ENCODE data around the gene SPOP.

The SPOP gene

DNA sequence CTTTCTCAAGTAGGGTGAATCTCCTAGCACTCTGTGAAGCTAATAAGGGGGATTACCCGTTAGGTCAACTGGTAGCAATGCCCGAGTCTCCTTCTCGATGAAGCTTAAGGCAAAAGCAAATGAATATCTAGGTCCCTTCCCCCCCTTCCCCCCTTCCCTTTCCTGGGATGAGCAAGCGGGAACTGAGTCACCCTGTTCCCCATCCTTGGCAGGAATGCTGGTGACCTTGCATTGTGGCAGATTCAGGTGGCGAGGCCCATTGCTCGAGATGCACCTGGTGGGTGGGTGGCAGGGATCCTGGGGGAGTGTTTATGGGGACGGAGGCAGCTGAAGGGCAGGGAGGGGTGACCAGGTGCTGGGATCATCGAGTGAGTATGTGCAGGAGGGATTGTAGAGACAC lies 95.1 kb downstream of the SPOP start:
- no peak for DNase-seq

DNA sequence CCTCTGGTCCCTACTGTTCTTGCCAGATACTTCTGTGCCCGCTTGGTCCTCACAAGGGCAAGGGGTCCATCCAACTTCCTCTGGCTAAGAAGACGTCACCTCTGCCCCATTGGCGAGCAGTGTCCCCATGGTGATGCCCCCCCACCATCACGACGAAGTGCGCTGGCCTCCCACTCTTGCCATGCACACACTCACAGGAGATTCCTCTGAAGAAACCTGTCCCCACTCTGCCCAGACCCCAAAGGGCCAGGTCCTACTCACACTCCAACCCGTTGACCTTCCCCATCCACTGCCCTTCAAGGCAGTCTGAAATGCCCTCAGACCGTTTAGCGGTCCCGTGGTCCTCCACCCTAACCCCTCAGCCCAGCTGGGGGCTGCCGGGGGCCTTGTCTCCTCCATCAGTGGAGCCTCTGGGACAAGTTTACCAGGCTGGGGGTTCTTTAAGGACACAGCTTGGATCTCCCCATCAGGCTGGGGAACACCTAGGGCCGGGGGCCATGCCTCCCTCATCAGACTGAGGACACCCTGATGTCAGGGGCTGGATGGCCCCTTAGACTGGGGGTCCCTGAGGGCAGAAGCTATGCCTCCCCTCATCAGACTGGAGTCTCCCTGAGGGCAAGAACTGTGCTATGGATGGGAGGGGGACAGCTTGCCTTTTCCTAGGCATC lies 95.7 kb downstream of the SPOP start:
- DNase-seq = no peak

DNA sequence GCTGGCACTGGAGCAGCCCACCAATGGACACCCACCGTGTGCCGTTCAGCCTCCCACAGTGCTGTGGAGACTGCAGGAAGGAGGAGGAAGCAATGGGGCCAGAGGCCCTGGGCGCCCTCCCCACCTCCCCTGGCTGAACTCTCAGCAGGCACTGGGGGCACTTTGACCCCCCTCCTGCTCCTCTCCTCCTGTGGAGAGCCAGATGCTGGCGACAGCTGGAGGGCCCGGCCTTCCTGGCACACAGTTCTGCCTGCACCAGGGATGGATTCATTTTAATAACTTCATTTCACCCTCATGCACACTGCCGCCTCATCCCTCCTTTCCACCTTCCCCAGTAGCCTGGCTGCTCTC lies 96.3 kb downstream of the SPOP start:
- DNase-seq = no peak

DNA sequence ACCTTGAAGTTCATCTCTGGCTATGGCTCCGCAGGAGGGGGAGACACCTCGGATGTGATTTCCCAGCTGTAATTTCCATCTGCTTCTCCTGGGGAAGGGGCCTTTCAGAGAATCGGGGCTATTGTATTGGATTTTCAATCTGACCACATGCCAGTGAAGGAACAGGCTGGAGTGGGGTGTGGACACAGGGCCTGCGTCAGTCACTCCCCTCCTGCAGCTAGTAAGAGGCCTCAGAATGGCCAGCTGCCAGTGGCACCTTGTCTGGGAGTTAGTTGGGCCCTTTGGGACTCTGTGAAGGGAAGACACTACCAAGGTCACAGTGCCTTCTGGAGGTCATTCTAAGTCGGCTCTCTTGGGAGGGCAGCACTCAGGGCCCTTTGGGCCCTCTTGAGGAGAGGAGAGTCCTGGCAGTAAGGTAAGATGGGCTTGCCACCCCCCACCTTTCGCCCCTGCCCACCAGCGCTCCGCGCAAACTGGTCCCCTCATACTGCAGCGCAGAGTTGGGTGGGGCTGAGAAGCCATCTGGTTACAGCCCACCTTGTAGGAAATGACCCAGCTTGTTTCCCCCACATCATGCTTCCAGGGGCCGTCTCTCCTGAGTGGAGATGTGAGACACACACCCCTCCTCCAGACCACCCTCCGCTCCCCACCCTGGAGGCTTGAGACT lies 96.8 kb downstream of the SPOP start:
- no peak for DNase-seq

DNA sequence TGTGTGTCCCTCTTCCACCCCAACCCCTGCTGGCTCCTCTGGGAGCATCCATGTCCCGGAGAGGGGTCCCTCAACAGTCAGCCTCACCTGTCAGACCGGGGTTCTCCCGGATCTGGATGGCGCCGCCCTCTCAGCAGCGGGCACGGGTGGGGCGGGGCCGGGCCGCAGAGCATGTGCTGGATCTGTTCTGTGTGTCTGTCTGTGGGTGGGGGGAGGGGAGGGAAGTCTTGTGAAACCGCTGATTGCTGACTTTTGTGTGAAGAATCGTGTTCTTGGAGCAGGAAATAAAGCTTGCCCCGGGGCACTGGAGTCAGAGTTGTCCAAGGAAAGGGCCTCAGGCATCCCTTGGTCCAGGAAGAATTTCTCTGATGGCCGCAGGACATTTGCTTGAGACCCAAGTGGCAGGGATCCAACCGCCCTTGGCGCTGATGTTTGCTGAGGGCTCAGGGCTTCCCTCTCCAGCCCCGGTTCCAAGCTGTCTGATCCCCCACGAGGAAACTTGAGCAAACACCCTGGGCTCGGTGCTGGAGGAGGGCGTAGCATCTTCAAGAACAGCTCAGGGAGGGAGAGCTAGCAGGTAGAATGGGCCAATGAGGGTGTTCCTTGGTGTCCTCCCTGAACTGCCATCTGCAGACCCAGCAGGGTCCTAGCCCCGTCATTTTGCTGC lies 97.7 kb downstream of the SPOP start:
- no peak for DNase-seq

DNA sequence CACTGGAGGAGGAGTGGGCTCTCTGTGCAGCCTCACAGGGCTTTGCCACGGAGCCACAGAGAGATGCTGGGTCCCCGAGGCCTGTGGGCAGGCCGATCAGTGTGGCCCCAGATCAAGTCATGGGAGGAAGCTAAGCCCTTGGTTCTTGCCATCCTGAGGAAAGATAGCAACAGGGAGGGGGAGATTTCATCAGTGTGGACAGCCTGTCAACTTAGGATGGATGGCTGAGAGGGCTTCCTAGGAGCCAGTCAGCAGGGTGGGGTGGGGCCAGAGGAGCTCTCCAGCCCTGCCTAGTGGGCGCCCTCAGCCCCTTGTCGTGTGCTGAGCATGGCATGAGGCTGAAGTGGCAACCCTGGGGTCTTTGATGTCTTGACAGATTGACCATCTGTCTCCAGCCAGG lies 98.4 kb downstream of the SPOP start:
- no peak for DNase-seq

DNA sequence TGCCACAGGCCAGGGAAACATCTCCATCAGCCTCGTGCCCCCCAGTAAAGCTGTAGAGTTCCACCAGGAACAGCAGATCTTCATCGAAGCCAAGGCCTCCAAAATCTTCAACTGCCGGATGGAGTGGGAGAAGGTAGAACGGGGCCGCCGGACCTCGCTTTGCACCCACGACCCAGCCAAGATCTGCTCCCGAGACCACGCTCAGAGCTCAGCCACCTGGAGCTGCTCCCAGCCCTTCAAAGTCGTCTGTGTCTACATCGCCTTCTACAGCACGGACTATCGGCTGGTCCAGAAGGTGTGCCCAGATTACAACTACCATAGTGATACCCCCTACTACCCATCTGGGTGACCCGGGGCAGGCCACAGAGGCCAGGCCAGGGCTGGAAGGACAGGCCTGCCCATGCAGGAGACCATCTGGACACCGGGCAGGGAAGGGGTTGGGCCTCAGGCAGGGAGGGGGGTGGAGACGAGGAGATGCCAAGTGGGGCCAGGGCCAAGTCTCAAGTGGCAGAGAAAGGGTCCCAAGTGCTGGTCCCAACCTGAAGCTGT lies 98.9 kb downstream of the SPOP start:
- DNase-seq = no peak

DNA sequence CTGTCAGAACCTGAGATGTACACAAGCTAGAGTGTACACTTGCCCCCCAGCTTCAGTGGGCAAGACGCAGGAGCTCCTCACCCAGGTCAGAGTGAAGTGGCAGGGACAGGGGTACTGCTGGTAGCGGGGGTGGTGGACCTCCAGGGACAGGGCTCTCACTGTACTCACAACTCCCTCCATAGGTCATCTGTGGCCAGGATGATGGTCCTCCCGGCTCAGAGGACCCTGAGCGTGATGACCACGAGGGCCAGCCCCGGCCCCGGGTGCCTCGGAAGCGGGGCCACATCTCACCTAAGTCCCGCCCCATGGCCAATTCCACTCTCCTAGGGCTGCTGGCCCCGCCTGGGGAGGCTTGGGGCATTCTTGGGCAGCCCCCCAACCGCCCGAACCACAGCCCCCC lies 99.5 kb downstream of the SPOP start:
- DNase-seq = no peak

DNA sequence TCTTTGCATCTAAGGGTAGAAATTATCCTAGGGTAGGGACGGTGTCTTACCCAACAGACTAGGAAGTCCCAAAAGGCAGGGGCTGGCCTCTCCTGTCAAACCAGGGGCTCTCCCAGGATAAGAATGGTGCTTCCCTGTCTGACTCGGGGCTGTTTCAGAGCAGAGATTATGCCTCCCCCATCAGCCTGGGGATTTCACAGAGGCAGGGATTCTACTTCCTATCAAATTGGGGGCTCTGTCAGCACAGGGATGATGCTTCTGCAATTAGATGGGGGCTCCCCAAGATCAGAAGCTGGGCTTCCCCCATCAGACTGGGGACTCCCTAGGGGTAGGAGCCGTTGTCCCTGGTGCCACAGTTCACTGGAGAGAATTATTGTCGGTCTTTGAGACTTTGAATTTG lies 99.9 kb downstream of the SPOP start:
- no peak for DNase-seq

DNA sequence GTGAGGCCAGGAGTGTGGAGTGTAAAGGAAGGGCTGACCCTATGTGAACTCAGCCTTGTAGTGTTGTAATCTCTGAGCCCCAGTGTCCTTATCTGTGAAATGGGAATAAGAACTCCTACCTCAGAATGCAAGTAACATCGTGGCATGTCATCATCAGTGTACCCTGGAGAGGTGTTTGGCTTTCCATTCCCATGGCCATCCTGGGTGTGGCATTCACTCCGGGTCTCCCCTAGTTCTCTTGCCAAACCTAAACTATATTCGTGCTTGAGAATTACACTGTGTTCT lies 100.3 kb downstream of the SPOP start:
- no peak for DNase-seq

DNA sequence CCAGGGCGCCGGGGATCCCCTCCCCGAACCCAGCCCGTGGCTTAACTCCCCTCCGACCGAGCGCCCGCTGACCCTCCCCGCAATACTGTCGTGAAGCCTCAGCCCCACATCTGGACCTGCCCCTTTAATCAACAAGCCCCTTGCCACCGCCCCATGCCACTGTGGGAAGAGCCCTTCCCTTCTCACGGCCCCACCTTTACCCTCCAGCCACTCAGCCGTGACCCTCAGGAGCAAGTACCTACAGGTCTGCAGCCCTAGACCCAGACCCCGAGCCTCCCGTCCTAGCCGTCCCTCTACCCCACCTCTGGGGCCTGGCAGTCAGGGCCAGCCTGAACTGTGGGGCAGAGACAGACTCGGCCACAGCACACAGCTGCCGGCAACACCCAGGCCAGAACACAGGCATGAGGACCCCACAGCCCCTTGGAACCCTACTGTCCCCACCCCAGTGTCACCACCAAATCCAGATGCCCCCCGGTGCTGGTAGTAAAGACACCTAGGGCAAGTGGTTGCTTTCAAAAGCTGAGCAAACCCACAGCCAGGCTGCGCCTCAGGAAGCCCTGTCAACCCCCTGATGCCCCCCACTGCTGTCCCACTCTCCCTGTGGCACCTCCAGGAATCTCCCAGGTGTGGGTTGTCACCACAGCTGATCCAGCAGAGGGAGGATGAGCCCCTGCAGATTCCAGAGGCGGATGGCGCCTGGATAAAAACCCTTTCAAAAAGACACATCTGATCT lies 100.8 kb downstream of the SPOP start:
- no peak for DNase-seq

DNA sequence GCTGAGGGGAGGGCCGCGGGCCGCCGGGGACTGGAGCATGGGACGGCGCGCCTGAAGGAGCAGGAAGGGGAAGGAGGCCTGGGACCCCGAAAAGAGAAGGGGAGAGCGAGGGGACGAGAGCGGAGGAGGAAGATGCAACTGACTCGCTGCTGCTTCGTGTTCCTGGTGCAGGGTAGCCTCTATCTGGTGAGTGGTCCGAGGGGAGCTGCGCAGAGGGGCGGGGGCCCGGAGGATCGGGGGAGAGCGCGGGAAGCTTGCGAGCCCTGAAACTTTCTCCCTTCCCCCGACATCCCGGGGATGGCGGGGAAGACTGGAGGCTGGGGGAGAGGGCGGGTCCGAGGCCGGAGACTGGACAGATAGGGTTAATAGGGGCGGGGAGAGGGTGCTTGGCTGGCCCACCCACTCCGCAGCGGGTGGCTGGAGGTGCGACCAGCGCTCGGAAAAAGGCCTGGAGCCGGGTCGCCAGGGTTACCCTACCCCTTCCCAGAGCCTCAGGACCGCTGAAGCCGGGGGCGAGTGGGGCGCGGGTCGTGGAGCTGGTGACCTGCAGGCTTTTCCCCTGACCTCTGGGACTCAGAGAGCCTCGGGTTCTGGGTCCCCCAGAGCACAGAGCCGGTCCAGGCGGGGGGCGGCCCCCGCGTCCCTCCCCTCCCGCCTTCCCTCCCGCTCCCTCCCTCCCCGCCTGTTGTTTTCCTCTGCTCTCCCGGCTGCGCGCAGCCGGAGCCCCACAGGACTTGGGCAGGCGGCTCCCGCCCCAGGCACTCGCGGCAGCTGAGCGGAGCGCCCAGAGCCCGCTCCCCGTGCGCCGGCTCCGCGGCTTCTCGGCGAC lies 101.6 kb downstream of the SPOP start:
- peak; percentile 53 to 57 for DNase-seq

DNA sequence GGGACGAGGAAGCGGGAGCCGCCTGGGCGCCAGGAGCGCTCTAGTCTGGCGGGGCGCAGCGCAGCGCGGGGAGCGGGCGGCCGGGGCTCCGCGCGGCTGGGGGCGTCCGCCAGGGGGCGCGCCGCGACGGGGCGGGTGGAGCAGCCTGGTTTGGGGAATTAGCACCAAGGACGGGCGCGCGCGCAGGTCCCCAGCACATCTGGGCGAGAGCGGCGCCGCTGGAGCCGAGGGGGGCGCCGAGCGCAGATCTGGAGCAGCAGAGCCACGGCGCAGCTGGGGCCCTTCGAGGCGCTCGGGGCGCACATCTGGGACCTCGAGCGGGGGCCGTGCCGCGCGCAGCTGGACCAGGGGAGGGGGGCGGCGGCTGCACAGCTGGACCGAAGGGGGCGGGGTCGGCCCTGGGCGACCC lies 102.2 kb downstream of the SPOP start, which contains the start of gene NXPH3:
Gene NXPH3 (plus strand): TSS at position 193 of the 409 bp plus-strand sequence. CDS start 349 bp downstream, outside the sequence.
- peak; percentile 49 to 58 for DNase-seq

DNA sequence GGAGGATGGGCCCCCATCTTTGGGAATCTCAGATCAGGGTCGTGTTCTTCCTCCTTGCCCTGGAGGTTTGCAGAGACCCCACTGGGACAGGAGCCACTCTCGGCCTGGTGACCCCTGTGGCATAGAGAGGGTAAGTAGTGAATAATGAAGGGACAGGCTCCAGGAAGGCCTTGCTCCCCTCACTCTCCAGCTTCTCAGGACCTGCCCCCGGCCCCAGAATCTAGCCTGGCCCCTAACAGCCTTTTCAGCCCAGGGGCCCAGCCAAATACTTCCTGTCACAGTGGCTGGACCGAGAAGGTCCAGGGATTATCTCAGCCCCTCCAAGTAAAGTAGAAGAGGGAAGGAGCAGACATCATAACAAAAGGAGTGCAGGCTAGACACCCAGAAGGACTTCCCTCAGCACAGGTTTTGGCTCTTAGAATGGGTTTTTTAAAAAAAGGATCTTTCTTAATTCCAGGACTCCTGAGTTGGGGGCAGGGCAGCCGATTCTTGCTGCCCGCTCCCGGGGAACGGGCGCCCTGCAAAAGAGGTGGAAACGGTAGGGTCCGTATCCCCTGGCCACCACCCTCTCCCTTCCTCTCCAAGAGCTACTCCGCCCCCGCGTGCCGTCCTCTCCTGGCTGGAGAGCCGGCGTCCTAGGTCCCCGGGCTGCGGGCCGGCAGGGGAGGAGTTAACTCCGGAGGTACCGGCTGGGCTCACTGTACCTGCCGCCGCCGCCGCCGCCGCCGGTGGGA lies 102.8 kb downstream of the SPOP start:
- no peak for DNase-seq

DNA sequence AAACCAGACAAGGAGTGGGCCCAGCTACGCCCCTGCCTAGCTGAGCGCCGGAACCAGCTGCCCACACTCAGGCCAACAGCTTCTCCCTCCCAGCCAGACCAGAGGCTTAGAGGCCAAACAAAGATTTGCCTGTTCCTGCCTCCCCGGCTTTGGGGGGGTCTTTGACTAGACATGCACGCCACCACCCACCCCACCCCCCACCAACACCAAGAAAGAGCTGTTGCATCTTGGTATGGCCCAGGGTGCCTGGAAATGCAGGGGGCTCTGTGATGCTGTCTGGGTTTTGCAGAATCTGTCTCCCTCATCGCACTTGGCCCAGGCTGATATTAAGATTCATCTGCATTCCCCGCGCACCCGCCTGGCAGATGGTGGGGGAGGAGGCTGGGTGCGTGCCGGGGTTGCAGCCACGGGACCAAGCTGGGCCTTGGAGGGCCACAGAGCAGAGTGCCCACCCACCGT lies 103.5 kb downstream of the SPOP start:
- no peak for DNase-seq

DNA sequence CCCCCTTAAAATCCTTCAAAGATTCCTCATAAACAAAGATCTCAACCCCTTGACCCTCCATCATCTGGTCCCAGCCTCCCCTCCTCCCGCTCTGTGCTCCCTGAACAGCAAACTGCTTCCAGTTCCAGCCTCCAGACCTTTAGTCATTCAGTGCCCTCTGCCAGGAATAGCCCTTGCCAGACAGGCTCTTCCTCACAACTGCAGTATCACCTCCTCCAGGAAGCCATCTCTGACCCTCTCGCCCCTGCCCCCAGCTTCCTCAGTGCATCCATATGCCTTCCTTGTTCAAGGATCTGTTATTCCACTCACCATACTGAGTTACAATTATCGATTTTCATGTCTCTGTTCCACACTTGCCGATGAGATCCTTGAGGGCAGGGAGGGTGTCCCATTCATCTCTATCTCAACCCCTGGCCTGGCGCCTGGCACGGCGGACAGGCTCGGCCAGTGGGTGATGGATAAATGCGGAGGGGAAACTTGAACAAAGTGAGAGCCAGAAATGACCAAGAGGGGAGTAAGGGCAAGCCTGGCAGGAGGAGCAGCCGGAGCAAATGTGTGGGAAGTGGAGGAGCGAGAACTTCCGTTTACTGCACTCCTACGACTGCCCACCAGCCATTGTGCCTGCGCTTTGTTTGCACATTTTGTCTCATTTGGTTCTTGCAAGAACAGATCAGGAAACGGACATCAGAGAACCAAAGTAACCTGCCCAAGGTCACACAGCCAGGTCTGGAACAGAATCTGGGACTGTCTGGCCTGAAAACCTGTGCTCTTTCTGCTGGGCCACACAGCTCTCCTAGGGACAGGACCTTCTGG lies 104.2 kb downstream of the SPOP start:
- DNase-seq = no peak

DNA sequence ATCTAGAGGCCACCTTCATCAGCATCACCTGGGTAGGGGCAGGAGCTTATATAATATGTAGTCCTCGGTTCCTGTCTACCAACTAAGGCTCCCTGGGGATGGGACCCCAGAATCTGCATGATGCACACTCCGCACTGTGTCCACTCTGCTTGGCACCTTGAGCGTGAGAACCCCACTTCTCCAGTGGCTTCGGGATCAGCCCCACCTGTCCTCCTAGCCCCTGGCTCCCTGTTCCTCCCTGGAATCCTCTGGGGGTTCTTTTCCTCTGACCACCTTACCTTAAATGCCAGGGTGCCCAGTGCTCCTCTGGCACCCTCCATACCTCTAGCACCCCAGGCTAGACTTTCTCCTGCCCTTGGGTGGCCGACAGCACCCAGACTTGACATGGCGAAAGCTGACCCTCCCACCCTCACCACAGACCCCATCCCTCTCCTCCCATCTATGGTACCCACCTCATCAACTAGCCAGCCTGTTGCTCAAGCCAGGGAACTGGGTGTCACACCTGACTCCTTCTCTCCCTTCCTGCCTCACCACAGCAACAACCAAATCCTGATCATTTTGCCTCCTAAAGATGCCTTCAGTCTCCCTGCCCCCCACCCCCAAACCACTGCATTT lies 105.0 kb downstream of the SPOP start:
- no peak for DNase-seq

DNA sequence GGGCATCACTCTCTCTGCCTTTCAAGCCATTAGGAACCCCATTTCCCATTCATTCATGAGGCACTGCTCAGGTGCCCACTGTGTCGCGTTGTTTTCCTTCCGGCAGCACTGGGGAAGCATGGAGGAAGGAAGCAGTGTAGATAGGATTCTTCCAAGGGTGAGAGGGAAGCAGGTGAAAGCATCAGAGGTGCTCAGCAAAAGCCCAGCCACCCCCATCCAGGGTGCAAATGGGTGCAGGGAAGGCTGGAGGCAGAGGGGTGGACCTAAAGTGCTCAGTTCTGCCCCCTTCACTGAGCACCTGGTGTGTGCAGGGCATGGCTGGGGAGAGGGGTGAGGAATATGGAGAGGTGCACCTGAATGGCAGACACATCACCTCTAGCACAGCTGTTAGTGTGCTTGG lies 105.7 kb downstream of the SPOP start:
- DNase-seq = no peak

DNA sequence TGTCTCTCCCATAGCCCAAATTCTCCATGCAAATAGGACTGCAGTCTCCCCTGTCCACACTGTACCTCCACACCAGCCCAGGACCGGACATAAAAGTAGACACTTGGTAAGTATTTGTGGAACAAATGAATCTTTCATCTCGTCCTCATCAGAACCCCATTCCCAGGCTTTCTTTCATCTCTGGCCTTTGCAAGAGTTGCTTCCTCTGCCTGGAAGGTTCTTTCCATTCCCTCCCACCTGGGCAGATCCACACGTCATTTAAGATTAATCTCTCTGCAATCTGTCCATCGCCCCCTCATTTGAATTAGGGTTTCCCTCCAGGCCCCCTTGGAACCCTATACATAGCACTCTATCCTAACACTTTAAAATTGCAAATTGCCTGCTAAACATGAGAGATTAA lies 106.1 kb downstream of the SPOP start:
- DNase-seq = no peak

DNA sequence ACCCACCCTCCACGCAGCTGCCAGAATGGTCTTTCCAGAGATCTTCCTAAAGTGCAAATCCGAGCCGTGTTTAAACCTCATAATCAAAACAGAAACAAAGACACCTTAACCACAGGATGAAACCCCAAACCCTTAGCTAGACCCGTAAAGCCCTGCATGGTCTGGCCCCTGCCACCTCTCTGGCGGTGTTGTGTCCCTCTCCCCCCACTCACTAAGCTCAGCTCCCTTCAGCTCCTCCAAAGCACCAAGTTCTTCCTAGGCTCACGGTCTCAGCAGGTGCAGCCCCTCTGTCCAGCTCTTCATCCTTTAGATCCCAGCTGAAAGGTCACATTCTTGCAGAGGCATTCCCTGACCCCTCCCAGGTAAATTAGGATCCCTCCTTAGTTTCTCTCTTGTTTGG lies 106.6 kb downstream of the SPOP start:
- no peak for DNase-seq

Data from NCI-H2081 (cell line).